Measurements from ENCODE around the gene DCANP1.

- TF ChIP-seq EP300 (IDR thresholded peaks at IDR 0.05): no peak
- TF ChIP-seq, protein P1, sequence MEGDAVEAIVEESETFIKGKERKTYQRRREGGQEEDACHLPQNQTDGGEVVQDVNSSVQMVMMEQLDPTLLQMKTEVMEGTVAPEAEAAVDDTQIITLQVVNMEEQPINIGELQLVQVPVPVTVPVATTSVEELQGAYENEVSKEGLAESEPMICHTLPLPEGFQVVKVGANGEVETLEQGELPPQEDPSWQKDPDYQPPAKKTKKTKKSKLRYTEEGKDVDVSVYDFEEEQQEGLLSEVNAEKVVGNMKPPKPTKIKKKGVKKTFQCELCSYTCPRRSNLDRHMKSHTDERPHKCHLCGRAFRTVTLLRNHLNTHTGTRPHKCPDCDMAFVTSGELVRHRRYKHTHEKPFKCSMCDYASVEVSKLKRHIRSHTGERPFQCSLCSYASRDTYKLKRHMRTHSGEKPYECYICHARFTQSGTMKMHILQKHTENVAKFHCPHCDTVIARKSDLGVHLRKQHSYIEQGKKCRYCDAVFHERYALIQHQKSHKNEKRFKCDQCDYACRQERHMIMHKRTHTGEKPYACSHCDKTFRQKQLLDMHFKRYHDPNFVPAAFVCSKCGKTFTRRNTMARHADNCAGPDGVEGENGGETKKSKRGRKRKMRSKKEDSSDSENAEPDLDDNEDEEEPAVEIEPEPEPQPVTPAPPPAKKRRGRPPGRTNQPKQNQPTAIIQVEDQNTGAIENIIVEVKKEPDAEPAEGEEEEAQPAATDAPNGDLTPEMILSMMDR (IDR thresholded peaks at IDR 0.05): no peak
- no peak for TF ChIP-seq POLR2A (IDR thresholded peaks at IDR 0.05; ENCODE audit: low read length)
- TF ChIP-seq EHMT2 (IDR thresholded peaks at IDR 0.05; ENCODE audit: low read depth): no peak
- no peak for TF ChIP-seq REST (IDR thresholded peaks at IDR 0.05)
- no peak for TF ChIP-seq KDM1A (IDR thresholded peaks at IDR 0.05; ENCODE audit: low read depth)
Measured at GRCh38 chr5:135428586-135428985, 18.6 kb downstream of the DCANP1 start.
